Pancreas (tissue), 10 donors: ENCODE data around the gene PKHD1. TPM values are rescaled to one million over a fixed set of nuclear protein-coding genes. Genes with fewer than 3 reads are reported as not detected.
A peak's percentile ranks its signal among the peaks of the same experiment; 100 is the strongest.

Experiments used
- ATAC-seq, 4 donors: fragments of 200-7000 bp; cut with Tn5 transposase; one replicate each; pipeline versions ENCODE4 v1.8.0 to v1.9.1; 2020; ENCODE audit warnings: mild to moderate bottlenecking in 4 of 4, moderate library complexity in 4 of 4
- DNase-seq, 6 donors: peaks; one replicate each; pipeline ENCODE4 v3.0.0-alpha.2; 2020
- FAIRE-seq: peaks from 2 replicates; lab custom pipeline; 2012; peaks lifted over from hg19 to GRCh38; lab: Jason Lieb, UNC
- H3K27ac ChIP-seq, 4 donors: fragments of 200-600 bp; sonication (generic); 1 replicate in 3 of 4; 2 replicates in 1 of 4; pipeline versions ENCODE4 v1.5.0 to v1.8.0; 2020
- H3K27me3 ChIP-seq, 4 donors: fragments of 200-600 bp; one replicate each; pipeline ENCODE4 v1.8.0; 2021
- H3K36me3 ChIP-seq, 3 donors: fragments of 200-600 bp; sonication (generic) in 1 of 3; one replicate each; pipeline versions ENCODE4 v1.5.0 to v1.8.0; 2020 to 2021
- H3K4me1 ChIP-seq, 3 donors: fragments of 200-600 bp; one replicate each; pipeline ENCODE4 v1.8.0; 2021
- H3K4me3 ChIP-seq, 4 donors: fragments of 200-600 bp; sonication (generic) in 2 of 4; one replicate each; pipeline versions ENCODE4 v1.5.0 to v1.8.0; 2020 to 2021
- H3K9me3 ChIP-seq, 4 donors: fragments of 200-600 bp; one replicate each; pipeline ENCODE4 v1.8.0; 2021
- CTCF ChIP-seq, 4 donors: fragments of 200-600 bp; sonication (generic) in 3 of 4; IDR thresholded peaks; one replicate each; pipeline versions ENCODE4 v1.5.0 to v1.8.0; 2021; ENCODE audit warnings: antibody characterized with exemption in 4 of 4
- WGBS, 2 donors: extraction: QIAGEN DNeasy Blood & Tissue Kit; methylation state at CpG; one replicate each; pipeline ENCODE4 v1.1.7; 2013; 5-methylcytosine and 5-hydroxymethylcytosine counted together
- intact Hi-C, 3 donors: fragments of 100-400 bp; cut with DNase I; formaldehyde crosslinking; loops; one replicate each; pipeline versions ENCODE4 v1.11.1 to v1.14.2; 2022
- polyA plus RNA-seq, 2 donors: library from polyadenylated mRNA; stranded (reverse); fragments of 200-250 nt; gene quantifications; one replicate each; pipeline ENCODE4 v1.2.3, GENCODE V29; 2013
- total RNA-seq, 6 donors: library from RNA; stranded (reverse); fragmentation: NEBNext Ultra II Directional in 4 of 6; extraction: Animal tissue kit (Norgen Biotek cat#: 25700) in 4 of 6; gene quantifications; one replicate each; pipeline versions ENCODE4 v1.2.1 to v1.2.4, GENCODE V29; 2021 to 2023
- donor health status: healthy with polysubstance abuse.
- donor health status: DM: no; HTN: no; CAD: no; lungs with moderate emphysema.
- donor health status: DM: no; HTN: no; CAD: no.
- donor health status: control.
- donor health status: control.
- donor health status: Bipolar disorder and iron deficiency.
- donor health status: DM: yes; HTN: yes; CAD: no.
- donor health status: DM: no; HTN: no; CAD: no.
- donor health status: DM: no; HTN: no; CAD: no.
- donor health status: DM: yes; HTN: yes; CAD: no.

The PKHD1 gene
- total and polyA plus RNA-seq, 8 donors = 6.4 to 33.0 (median 16.3) TPM

- intact Hi-C loops = no loop called here
- FAIRE-seq = peak; percentile 34
- no peak for ATAC-seq
- TF ChIP-seq CTCF (IDR thresholded peaks at IDR 0.05) = no peak
- H3K9me3 ChIP-seq = no peaks in the 10 kb centered on the region
- H3K36me3 ChIP-seq = no peaks in the 10 kb centered on the region
- peaks cover 0 to 10% (median 0%) of the 10 kb centered on the region in 3 donors for H3K4me1 ChIP-seq
- DNase-seq = no peak
- H3K4me3 ChIP-seq = no peak overlapping the region
- H3K27me3 ChIP-seq = no peaks in the 10 kb centered on the region
- no peak overlapping the region for H3K27ac ChIP-seq
These were observed 472.7 kb downstream of the PKHD1 start for GRCh38 chr6:51614725-51615124.

- peaks cover 0 to 3% (median 0%) of the 10 kb centered on the region in 3 donors for H3K4me1 ChIP-seq
- 37 to 41% methylated on average over 3 of the region's 3 CpGs for whole genome bisulfite sequencing, 2 donors
- no peaks in the 10 kb centered on the region for H3K36me3 ChIP-seq
- no peak overlapping the region for H3K4me3 ChIP-seq
- no peak for TF ChIP-seq CTCF (IDR thresholded peaks at IDR 0.05)
- peak in 2 of 4 donors; percentile 24 to 35 for ATAC-seq
- no peak for FAIRE-seq
- H3K9me3 ChIP-seq = no peaks in the 10 kb centered on the region
- no peaks in the 10 kb centered on the region for H3K27me3 ChIP-seq
- no peak for DNase-seq
- no peak overlapping the region for H3K27ac ChIP-seq
- intact Hi-C loops = no loop called here
These were observed 473.9 kb downstream of the PKHD1 start for GRCh38 chr6:51613558-51613957.

- H3K9me3 ChIP-seq = no peaks in the 10 kb centered on the region
- ATAC-seq = no peak
- no peak overlapping the region for H3K27ac ChIP-seq
- FAIRE-seq = no peak
- intact Hi-C loops = no loop called here
- no peak for DNase-seq
- H3K4me3 ChIP-seq = no peak overlapping the region
- H3K36me3 ChIP-seq = no peaks in the 10 kb centered on the region
- WGBS, 2 donors = 71 to 85% methylated on average over 4 of the region's 4 CpGs
- TF ChIP-seq CTCF (IDR thresholded peaks at IDR 0.05) = no peak
- H3K4me1 ChIP-seq = no peaks in the 10 kb centered on the region
- H3K27me3 ChIP-seq = no peaks in the 10 kb centered on the region
These were observed 478.5 kb downstream of the PKHD1 start for GRCh38 chr6:51608932-51609331.

GRCh38 chr6:51608383-51608782 is 479.0 kb downstream of the PKHD1 start:
- 60 to 77% methylated on average over 3 of the region's 3 CpGs for WGBS, 2 donors
- no peak overlapping the region for H3K27ac ChIP-seq
- H3K27me3 ChIP-seq = no peaks in the 10 kb centered on the region
- no peaks in the 10 kb centered on the region for H3K4me1 ChIP-seq
- H3K36me3 ChIP-seq = no peaks in the 10 kb centered on the region
- DNase-seq (no peak), ATAC-seq (no peak), FAIRE-seq (no peak)
- no peak overlapping the region for H3K4me3 ChIP-seq
- no peaks in the 10 kb centered on the region for H3K9me3 ChIP-seq
- intact Hi-C loops = no loop called here
- TF ChIP-seq CTCF (IDR thresholded peaks at IDR 0.05) = no peak

- Histone ChIP-seq H3K9me3 (no peaks in the 10 kb centered on the region), H3K27me3 (no peaks in the 10 kb centered on the region), H3K27ac (no peak overlapping the region), H3K36me3 (no peaks in the 10 kb centered on the region), H3K4me1 (no peaks in the 10 kb centered on the region), H3K4me3 (no peak overlapping the region)
- intact Hi-C loops = no loop called here
- FAIRE-seq (no peak), DNase-seq (no peak), ATAC-seq (no peak)
- TF ChIP-seq CTCF (IDR thresholded peaks at IDR 0.05) = no peak
- 72 to 81% methylated on average over 2 of the region's 2 CpGs for WGBS, 2 donors
These were observed 486.9 kb downstream of the PKHD1 start for GRCh38 chr6:51600514-51600913.
